Suppressor macrophage treated with lipopolysaccharide for 4 hours (primary cell): ENCODE measurements around the gene KLHL3.

Experiments
- DNase-seq: peaks from one replicate; pipeline ENCODE4 v3.0.0-alpha.2; 2020

Gene KLHL3

GRCh38 chr5:137630216-137630971 is 105.5 kb downstream of the KLHL3 start:
- no peak for DNase-seq

GRCh38 chr5:137629646-137630045 is 106.2 kb downstream of the KLHL3 start:
- DNase-seq: peak; percentile 72

GRCh38 chr5:137627706-137628105 is 108.2 kb downstream of the KLHL3 start:
- DNase-seq: no peak

GRCh38 chr5:137627293-137627692 is 108.6 kb downstream of the KLHL3 start:
- DNase-seq: no peak

- no peak for DNase-seq
Observed at GRCh38 chr5:137624786-137625349, 111.0 kb downstream of the KLHL3 start.

- DNase-seq: peak; percentile 87
Observed at GRCh38 chr5:137622850-137623249, 113.0 kb downstream of the KLHL3 start.

- DNase-seq: peak; percentile 54
Observed at GRCh38 chr5:137621861-137622823, 113.7 kb downstream of the KLHL3 start.

- DNase-seq: no peak
Observed at GRCh38 chr5:137621306-137621705, 114.6 kb downstream of the KLHL3 start.

GRCh38 chr5:137619191-137619870 is 116.6 kb downstream of the KLHL3 start:
- no peak for DNase-seq

GRCh38 chr5:137618476-137618875 is 117.4 kb downstream of the KLHL3 start:
- DNase-seq: no peak

- DNase-seq: peak; percentile 22
Observed at GRCh38 chr5:137617528-137618205, 118.2 kb downstream of the KLHL3 start.

GRCh38 chr5:137616046-137616445 is 119.8 kb downstream of the KLHL3 start:
- no peak for DNase-seq

GRCh38 chr5:137615171-137615775 is 120.6 kb downstream of the KLHL3 start:
- no peak for DNase-seq

- DNase-seq: peak; percentile 87
Observed at GRCh38 chr5:137613554-137614265, 122.2 kb downstream of the KLHL3 start.

- DNase-seq: no peak
Observed at GRCh38 chr5:137612576-137612975, 123.3 kb downstream of the KLHL3 start.

GRCh38 chr5:137611794-137612435 is 124.0 kb downstream of the KLHL3 start:
- DNase-seq: no peak

- no peak for DNase-seq
Observed at GRCh38 chr5:137611011-137611580, 124.8 kb downstream of the KLHL3 start.

- DNase-seq: no peak
Observed at GRCh38 chr5:137610598-137610997, 125.3 kb downstream of the KLHL3 start.

- no peak for DNase-seq
Observed at GRCh38 chr5:137609127-137609526, 126.8 kb downstream of the KLHL3 start.

- no peak for DNase-seq
Observed at GRCh38 chr5:137607771-137608170, 128.1 kb downstream of the KLHL3 start.
